Loucy (cell line): ENCODE results near the gene MYH3.
A peak's percentile ranks its signal among the peaks of the same experiment; 100 is the strongest.

ENCODE experiments used
- H2AFZ ChIP-seq: fragments of 200-600 bp; sonication (generic); 2 replicates; pipeline ENCODE4 v1.6.0; 2016; ENCODE audit warnings: antibody characterized with exemption, mild to moderate bottlenecking, low read length, moderate library complexity
- H3F3A ChIP-seq: fragments of 200-600 bp; 2 replicates; pipeline ENCODE4 v1.6.0; 2016; ENCODE audit warnings: antibody characterized with exemption, low read depth, mild to moderate bottlenecking
- H3K27me3 ChIP-seq: fragments of 200-600 bp; sonication (generic); 2 replicates; pipeline ENCODE4 v1.6.1; 2014; ENCODE audit warnings: low read length, mild to moderate bottlenecking; ENCODE audit not compliant: insufficient read depth, poor library complexity, severe bottlenecking
- H3K36me3 ChIP-seq: fragments of 200-600 bp; sonication (generic); 2 replicates; pipeline ENCODE4 v1.6.1; 2016; ENCODE audit warnings: low read length; ENCODE audit not compliant: insufficient read depth
- H3K4me1 ChIP-seq: fragments of 200-600 bp; sonication (generic); 2 replicates; pipeline ENCODE4 v1.5.1; 2014; ENCODE audit warnings: low read length, mild to moderate bottlenecking; ENCODE audit not compliant: insufficient read depth, poor library complexity, severe bottlenecking
- H3K4me2 ChIP-seq: fragments of 200-600 bp; sonication (generic); 2 replicates; pipeline ENCODE4 v1.6.0; 2014; ENCODE audit warnings: antibody characterized with exemption, low read length, low read depth, mild to moderate bottlenecking; ENCODE audit not compliant: poor library complexity, severe bottlenecking
- H3K4me3 ChIP-seq: fragments of 200-600 bp; sonication (generic); 2 replicates; pipeline ENCODE4 v1.5.1; 2014; ENCODE audit warnings: low read length, mild to moderate bottlenecking, mixed read lengths; ENCODE audit not compliant: poor library complexity, severe bottlenecking
- H3K79me2 ChIP-seq: fragments of 200-600 bp; sonication (generic); 2 replicates; pipeline ENCODE4 v1.6.1; 2014; ENCODE audit warnings: low read length; ENCODE audit not compliant: insufficient read depth
- H3K9ac ChIP-seq: fragments of 200-600 bp; sonication (generic); 2 replicates; pipeline ENCODE4 v1.6.0; 2014; ENCODE audit warnings: mild to moderate bottlenecking, low read depth, low read length, moderate library complexity; ENCODE audit not compliant: poor library complexity, severe bottlenecking
- H3K9me2 ChIP-seq: fragments of 200-600 bp; sonication (generic); replicated peaks from 2 replicates; pipeline ENCODE4 v1.6.1; 2016; ENCODE audit warnings: low read depth, low read length, mixed read lengths
- H3K9me3 ChIP-seq: fragments of 200-600 bp; sonication (generic); 2 replicates; pipeline ENCODE4 v1.6.1; 2014; ENCODE audit warnings: mild to moderate bottlenecking, antibody characterized with exemption, low read length, low read depth; ENCODE audit not compliant: insufficient read depth
- H4K20me1 ChIP-seq: fragments of 200-600 bp; sonication (generic); 2 replicates; pipeline ENCODE4 v1.6.0; 2014; ENCODE audit warnings: antibody characterized with exemption, low read length, mild to moderate bottlenecking; ENCODE audit not compliant: insufficient read depth, poor library complexity, severe bottlenecking
- EZH2phosphoT487 ChIP-seq: fragments of 200-600 bp; IDR thresholded peaks from 2 replicates; pipeline ENCODE4 v1.6.1; 2018; ENCODE audit warnings: antibody characterized with exemption, mild to moderate bottlenecking, moderate library complexity, borderline replicate concordance
- TF ChIP-seq, protein P1 (sequence below): fragments of 200-600 bp; sonication (generic); conservative IDR thresholded peaks from 2 replicates; pipeline ENCODE4 v1.5.1; 2014; ENCODE audit warnings: mild to moderate bottlenecking, antibody characterized with exemption, low read length

The MYH3 gene

DNA sequence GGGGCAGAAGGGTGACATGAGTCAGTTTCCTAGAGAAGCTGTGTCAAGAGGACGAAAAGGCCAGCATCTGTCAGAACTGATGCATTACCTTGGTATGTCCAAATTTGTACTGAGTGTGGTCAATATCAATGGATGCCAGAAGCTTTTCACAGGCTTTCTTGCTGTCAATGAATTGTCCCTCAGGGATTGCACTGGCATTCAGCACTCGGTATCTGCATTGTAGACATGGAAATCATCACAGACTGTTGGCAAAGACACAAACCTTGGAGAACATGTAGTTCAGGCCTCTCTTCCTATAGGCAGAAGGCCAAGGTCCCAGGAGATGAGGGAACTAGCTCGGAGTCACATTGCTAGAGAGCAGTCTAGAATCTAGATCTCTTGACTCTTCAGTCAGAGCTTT is 16.6 kb downstream of the MYH3 start:
- no peak overlapping the region for H3K9ac ChIP-seq
- H3F3A ChIP-seq = no peaks in the 10 kb centered on the region
- no peak overlapping the region for H3K4me3 ChIP-seq
- TF ChIP-seq EZH2phosphoT487 = no peak
- no peak overlapping the region for H3K4me2 ChIP-seq
- H2AFZ ChIP-seq = no peak overlapping the region
- H3K36me3 ChIP-seq = peaks cover 12% of the 10 kb centered on the region; the same call in 1 of the 2 replicates
- H3K4me1 ChIP-seq = no peaks in the 10 kb centered on the region
- H3K79me2 ChIP-seq = no peaks in the 10 kb centered on the region
- no peaks in the 10 kb centered on the region for H3K27me3 ChIP-seq
- no peaks in the 10 kb centered on the region for H3K9me2 ChIP-seq
- H3K9me3 ChIP-seq = no peaks in the 10 kb centered on the region
- H4K20me1 ChIP-seq = no peaks in the 10 kb centered on the region

DNA sequence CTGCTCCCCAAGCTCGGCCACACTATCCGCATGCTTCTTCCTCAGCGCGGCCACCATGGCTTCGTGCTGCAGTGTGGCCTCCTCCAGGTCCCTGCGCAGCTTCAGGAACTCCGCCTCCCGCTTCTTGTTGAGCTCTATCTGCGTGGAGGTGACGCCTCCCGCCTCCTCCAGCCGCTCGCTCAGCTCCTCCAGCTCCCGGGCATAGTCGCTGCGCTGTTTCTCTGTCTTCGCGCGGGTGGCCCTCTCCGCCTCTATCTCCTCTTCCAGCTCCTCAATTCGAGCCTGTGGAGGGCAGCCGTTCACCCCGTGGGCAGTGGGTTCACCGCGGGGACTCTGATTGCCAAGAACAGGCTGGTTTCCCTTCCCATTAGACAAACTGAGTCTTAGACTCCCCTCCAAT is 19.0 kb downstream of the MYH3 start:
- no peaks in the 10 kb centered on the region for H3K9me2 ChIP-seq
- TF ChIP-seq, protein P1, sequence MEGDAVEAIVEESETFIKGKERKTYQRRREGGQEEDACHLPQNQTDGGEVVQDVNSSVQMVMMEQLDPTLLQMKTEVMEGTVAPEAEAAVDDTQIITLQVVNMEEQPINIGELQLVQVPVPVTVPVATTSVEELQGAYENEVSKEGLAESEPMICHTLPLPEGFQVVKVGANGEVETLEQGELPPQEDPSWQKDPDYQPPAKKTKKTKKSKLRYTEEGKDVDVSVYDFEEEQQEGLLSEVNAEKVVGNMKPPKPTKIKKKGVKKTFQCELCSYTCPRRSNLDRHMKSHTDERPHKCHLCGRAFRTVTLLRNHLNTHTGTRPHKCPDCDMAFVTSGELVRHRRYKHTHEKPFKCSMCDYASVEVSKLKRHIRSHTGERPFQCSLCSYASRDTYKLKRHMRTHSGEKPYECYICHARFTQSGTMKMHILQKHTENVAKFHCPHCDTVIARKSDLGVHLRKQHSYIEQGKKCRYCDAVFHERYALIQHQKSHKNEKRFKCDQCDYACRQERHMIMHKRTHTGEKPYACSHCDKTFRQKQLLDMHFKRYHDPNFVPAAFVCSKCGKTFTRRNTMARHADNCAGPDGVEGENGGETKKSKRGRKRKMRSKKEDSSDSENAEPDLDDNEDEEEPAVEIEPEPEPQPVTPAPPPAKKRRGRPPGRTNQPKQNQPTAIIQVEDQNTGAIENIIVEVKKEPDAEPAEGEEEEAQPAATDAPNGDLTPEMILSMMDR = no peak
- TF ChIP-seq EZH2phosphoT487 = no peak
- no peaks in the 10 kb centered on the region for H3K9me3 ChIP-seq
- H3F3A ChIP-seq = no peaks in the 10 kb centered on the region
- H3K36me3 ChIP-seq = peaks cover 12% of the 10 kb centered on the region; the same call in 1 of the 2 replicates
- H3K4me3 ChIP-seq = no peak overlapping the region
- no peak overlapping the region for H3K4me2 ChIP-seq
- H3K9ac ChIP-seq = no peak overlapping the region
- peaks cover 4% of the 10 kb centered on the region for H3K4me1 ChIP-seq
- no peaks in the 10 kb centered on the region for H3K79me2 ChIP-seq
- no peaks in the 10 kb centered on the region for H4K20me1 ChIP-seq
- no peak overlapping the region for H2AFZ ChIP-seq
- H3K27me3 ChIP-seq = no peaks in the 10 kb centered on the region

DNA sequence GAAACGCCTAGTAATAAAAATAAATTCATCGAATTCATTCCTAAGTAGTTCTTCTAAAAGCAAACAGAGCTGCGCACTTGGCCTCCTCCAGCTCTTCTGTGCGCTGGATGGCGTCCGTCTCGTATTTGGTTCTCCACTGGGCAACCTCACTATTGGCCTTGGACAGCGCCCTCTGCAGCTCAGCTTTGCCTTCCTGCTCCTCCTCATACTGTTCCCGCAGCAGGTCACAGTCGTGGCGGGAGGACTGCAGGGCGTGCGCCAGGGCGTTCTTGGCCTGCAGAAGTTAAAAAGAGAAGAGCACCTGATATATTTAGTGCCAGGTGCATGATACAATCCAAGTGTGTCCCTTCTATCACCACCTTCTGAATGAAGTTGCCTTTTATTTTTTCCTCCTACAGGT is 21.8 kb downstream of the MYH3 start:
- Histone ChIP-seq H3K9me2 (no peaks in the 10 kb centered on the region), H3K79me2 (no peaks in the 10 kb centered on the region), H2AFZ (no peak overlapping the region)

More for the DNA sequence above, 21.8 kb downstream of the MYH3 start:
- Histone ChIP-seq H3F3A (no peaks in the 10 kb centered on the region), H3K36me3 (peaks cover 12% of the 10 kb centered on the region; the same call in 1 of the 2 replicates), H4K20me1 (no peaks in the 10 kb centered on the region), H3K27me3 (no peaks in the 10 kb centered on the region), H3K4me3 (no peak overlapping the region), H3K9ac (no peak overlapping the region), H3K4me1 (peaks cover 4% of the 10 kb centered on the region), H3K4me2 (no peak overlapping the region), H3K9me3 (no peaks in the 10 kb centered on the region)
- no peak for TF ChIP-seq EZH2phosphoT487
- TF ChIP-seq, protein P1 = peak; percentile 32; the same call in 1 of the 2 replicates
